CD4-positive, alpha-beta T cell (primary cell): ENCODE measurements around the gene ASXL3. TPM values are rescaled to one million over a fixed set of nuclear protein-coding genes. Genes with fewer than 3 reads are reported as not detected.

Experiments
- ATAC-seq: fragments of 200-7000 bp; cut with Tn5 transposase; one replicate; pipeline ENCODE4 v1.10.0; 2022; ENCODE audit warnings: mild to moderate bottlenecking; ENCODE audit not compliant: poor library complexity
- CTCF ChIA-PET: fragments of 350-600 bp; sonication (Branson Sonifier 250); formaldehyde crosslinking; loops from one replicate; lab custom pipeline; 2021; ENCODE audit warnings: antibody characterized with exemption, inconsistent platforms; lab: Charles Lee
- POLR2A ChIA-PET: fragments of 350-600 bp; sonication (Branson Sonifier 250); formaldehyde crosslinking; loops from one replicate; lab custom pipeline; 2021; ENCODE audit warnings: antibody characterized with exemption, inconsistent platforms; lab: Charles Lee
- DNase-seq, 14 experiments: peaks; one replicate each; pipeline ENCODE4 v3.0.0-alpha.2; 2013 to 2020; ENCODE audit warnings: mixed read lengths in 2 of 14
- H3K27ac ChIP-seq, 2 donors: one replicate each; pipeline versions ENCODE4 v1.5.1 to v1.7.0; 2013; ENCODE audit warnings: low read length in 2 of 2, low read depth in 1 of 2, mild to moderate bottlenecking in 1 of 2
- H3K27me3 ChIP-seq, 2 experiments: 1 replicate in 1 of 2; 2 replicates in 1 of 2; pipeline versions ENCODE4 v1.6.1 to v1.7.0; 2013; ENCODE audit warnings: low read length in 2 of 2, control low read depth in 1 of 2, mild to moderate bottlenecking in 1 of 2, moderate library complexity in 1 of 2; ENCODE audit not compliant: insufficient read depth in 2 of 2, control insufficient read depth in 1 of 2
- H3K36me3 ChIP-seq: one replicate; pipeline ENCODE4 v1.6.1; 2013; ENCODE audit warnings: low read length, control low read depth; ENCODE audit not compliant: insufficient read depth
- H3K4me1 ChIP-seq: one replicate; pipeline ENCODE4 v1.6.1; 2013; ENCODE audit warnings: low read length, control low read depth; ENCODE audit not compliant: insufficient read depth
- H3K4me3 ChIP-seq: one replicate; pipeline ENCODE4 v1.5.1; 2013; ENCODE audit warnings: mild to moderate bottlenecking, low read length, moderate library complexity
- H3K9me3 ChIP-seq, 2 experiments: 1 replicate in 1 of 2; 2 replicates in 1 of 2; pipeline versions ENCODE4 v1.6.1 to v1.7.0; 2013; ENCODE audit warnings: low read length in 2 of 2, mild to moderate bottlenecking in 2 of 2, control low read depth in 1 of 2, moderate library complexity in 1 of 2; ENCODE audit not compliant: control insufficient read depth in 1 of 2, insufficient read depth in 1 of 2
- H3K27ac Mint-ChIP-seq: one replicate; pipeline ENCODE4 v1.8.0; 2020; ENCODE audit warnings: mixed read lengths
- H3K27me3 Mint-ChIP-seq: one replicate; pipeline ENCODE4 v1.8.0; 2021; ENCODE audit warnings: mixed read lengths
- H3K36me3 Mint-ChIP-seq: one replicate; pipeline ENCODE4 v1.8.0; 2021; ENCODE audit warnings: low read depth, mixed read lengths
- H3K4me1 Mint-ChIP-seq: one replicate; pipeline ENCODE4 v1.8.0; 2021; ENCODE audit warnings: low read depth, mixed read lengths
- H3K4me3 Mint-ChIP-seq: one replicate; pipeline ENCODE4 v1.8.0; 2020; ENCODE audit warnings: mild to moderate bottlenecking, mixed read lengths
- H3K9me3 Mint-ChIP-seq: one replicate; pipeline ENCODE4 v1.8.0; 2020; ENCODE audit warnings: mixed read lengths
- intact Hi-C, 2 experiments: fragments of 100-400 bp; cut with DNase I in 1 of 2; cut with micrococcal nuclease in 1 of 2; formaldehyde crosslinking; loops; one replicate each; pipeline versions ENCODE4 v1.15.1 to v1.9.0; 2023 to 2025; cut with DNase I, micrococcal nuclease
- total RNA-seq, 174 experiments: library from RNA in 2 of 174; stranded (reverse) in 2 of 174; gene quantifications; one replicate each; pipeline ENCODE4 v1.2.3 and lab custom pipeline; 2021 to 2026
- TF ChIP-seq, protein P1 (sequence below): fragments of 200-600 bp; IDR thresholded peaks from one replicate; pipeline ENCODE4 v1.8.0; 2022; ENCODE audit warnings: antibody characterized with exemption, mild to moderate bottlenecking

Gene ASXL3
- total RNA-seq, 2 experiments from 2014 or later = not detected

DNA sequence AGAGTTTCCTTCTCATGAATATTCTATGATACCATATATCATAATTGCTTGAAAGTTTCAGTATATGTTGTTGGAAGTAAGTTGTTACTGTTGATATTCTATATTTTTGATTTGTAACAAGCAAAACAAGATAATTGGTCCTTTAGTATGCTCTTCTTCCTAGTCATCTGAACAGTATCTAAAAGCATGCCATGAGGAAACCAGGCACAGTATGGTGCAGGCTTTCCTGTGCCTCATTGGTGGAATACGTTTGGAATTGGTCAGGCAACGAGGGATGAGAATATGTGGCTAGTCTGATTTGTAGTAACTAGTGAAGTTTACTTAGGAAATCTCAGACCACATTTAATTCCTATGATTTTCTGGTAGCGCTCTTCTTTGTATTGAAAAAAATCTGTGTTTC lies 22.8 kb downstream of the ASXL3 start:
- TF ChIP-seq, protein P1, sequence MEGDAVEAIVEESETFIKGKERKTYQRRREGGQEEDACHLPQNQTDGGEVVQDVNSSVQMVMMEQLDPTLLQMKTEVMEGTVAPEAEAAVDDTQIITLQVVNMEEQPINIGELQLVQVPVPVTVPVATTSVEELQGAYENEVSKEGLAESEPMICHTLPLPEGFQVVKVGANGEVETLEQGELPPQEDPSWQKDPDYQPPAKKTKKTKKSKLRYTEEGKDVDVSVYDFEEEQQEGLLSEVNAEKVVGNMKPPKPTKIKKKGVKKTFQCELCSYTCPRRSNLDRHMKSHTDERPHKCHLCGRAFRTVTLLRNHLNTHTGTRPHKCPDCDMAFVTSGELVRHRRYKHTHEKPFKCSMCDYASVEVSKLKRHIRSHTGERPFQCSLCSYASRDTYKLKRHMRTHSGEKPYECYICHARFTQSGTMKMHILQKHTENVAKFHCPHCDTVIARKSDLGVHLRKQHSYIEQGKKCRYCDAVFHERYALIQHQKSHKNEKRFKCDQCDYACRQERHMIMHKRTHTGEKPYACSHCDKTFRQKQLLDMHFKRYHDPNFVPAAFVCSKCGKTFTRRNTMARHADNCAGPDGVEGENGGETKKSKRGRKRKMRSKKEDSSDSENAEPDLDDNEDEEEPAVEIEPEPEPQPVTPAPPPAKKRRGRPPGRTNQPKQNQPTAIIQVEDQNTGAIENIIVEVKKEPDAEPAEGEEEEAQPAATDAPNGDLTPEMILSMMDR = no peak
- POLR2A ChIA-PET = no interaction called here

DNA sequence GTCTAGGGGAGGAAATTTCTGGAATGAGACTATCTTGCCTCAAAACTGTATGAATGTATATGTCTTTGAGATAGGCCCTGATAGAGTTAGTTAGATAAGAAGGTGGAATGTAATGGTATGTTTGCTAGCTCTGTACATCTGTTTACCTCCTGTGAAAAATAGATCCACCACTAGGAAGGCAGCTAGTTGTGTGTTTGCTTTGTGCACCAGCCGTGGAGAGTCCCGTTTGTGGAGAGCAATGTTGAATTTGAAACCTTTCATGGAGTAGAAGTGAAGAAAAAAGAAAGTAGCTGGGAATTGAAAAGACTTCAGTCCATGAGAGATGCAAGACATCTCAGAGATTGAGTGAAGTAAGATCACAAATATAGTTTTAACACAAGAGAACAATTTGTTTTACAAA lies 25.4 kb downstream of the ASXL3 start:
- Histone ChIP-seq H3K9me3 (no peaks in the 10 kb centered on the region), H3K27me3 (no peaks in the 10 kb centered on the region), H3K4me3 (no peak overlapping the region), H3K27ac (no peak overlapping the region), H3K4me1 (no peaks in the 10 kb centered on the region), H3K36me3 (no peaks in the 10 kb centered on the region)
- TF ChIP-seq, protein P1 = no peak
- H3K27ac Mint-ChIP-seq = no peak overlapping the region
- no peaks in the 10 kb centered on the region for H3K4me1 Mint-ChIP-seq
- H3K4me3 Mint-ChIP-seq = no peak overlapping the region
- no peaks in the 10 kb centered on the region for H3K27me3 Mint-ChIP-seq
- ATAC-seq = no peak
- DNase-seq = no peak
- POLR2A ChIA-PET = no interaction called here
- CTCF ChIA-PET = no interaction called here
- peaks cover 10% of the 10 kb centered on the region for H3K9me3 Mint-ChIP-seq
- H3K36me3 Mint-ChIP-seq = no peaks in the 10 kb centered on the region
- intact Hi-C loops = no loop called here

More for the DNA sequence above, 22.8 kb downstream of the ASXL3 start:
- no peaks in the 10 kb centered on the region for H3K4me1 ChIP-seq
- ATAC-seq = no peak
- no peak overlapping the region for H3K27ac ChIP-seq
- Mint-ChIP-seq H3K36me3 (no peaks in the 10 kb centered on the region), H3K27ac (no peak overlapping the region), H3K4me3 (no peak overlapping the region), H3K27me3 (no peaks in the 10 kb centered on the region), H3K4me1 (no peaks in the 10 kb centered on the region), H3K9me3 (peaks cover 5% of the 10 kb centered on the region)
- DNase-seq = no peak
- CTCF ChIA-PET = no interaction called here
- H3K9me3 ChIP-seq = peaks cover 0 to 4% of the 10 kb centered on the region in 2 experiments
- no peak overlapping the region for H3K4me3 ChIP-seq
- intact Hi-C loops = no loop called here
- no peaks in the 10 kb centered on the region for H3K36me3 ChIP-seq
- H3K27me3 ChIP-seq = no peaks in the 10 kb centered on the region

DNA sequence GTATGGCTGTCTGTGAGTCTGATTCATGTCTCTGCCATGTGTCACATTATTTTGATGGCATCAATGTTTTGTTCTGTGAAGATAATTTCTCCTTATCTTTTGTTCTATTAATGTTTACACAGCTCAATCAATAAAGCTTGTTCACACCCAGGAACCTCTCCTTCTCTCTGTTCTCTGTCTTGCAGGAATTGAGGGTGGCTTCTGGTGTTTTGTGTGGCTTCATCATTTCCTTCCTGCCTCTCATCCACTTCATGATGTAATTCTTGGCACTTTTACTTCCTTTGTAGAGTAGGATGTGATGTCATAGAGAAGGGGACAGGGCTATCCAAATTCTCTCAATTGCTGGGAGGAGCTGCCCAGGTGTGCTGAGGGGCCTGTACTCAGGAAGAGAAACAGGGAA lies 27.2 kb downstream of the ASXL3 start:
- Histone ChIP-seq H3K36me3 (no peaks in the 10 kb centered on the region), H3K9me3 (no peaks in the 10 kb centered on the region), H3K4me1 (no peaks in the 10 kb centered on the region), H3K27ac (no peak overlapping the region), H3K4me3 (no peak overlapping the region), H3K27me3 (no peaks in the 10 kb centered on the region)
- Mint-ChIP-seq H3K27me3 (no peaks in the 10 kb centered on the region), H3K4me3 (no peak overlapping the region), H3K4me1 (no peaks in the 10 kb centered on the region), H3K27ac (no peak overlapping the region), H3K9me3 (peaks cover 10% of the 10 kb centered on the region), H3K36me3 (no peaks in the 10 kb centered on the region)
- TF ChIP-seq, protein P1 = no peak
- ATAC-seq (no peak), DNase-seq (no peak)
- POLR2A ChIA-PET = no interaction called here
- CTCF ChIA-PET = no interaction called here
- intact Hi-C loops = no loop called here
